Neural progenitor cell (in vitro differentiated cells): ENCODE measurements around the gene C11orf54. TPM values are rescaled to one million over a fixed set of nuclear protein-coding genes. Genes with fewer than 3 reads are reported as not detected.

Experiments used
- DNase-seq: peaks from one replicate; pipeline ENCODE4 v3.0.0-alpha.2; 2016; ENCODE audit warnings: low spot score
- H2AFZ ChIP-seq: fragments of 200-600 bp; sonication (generic); replicated peaks from 2 replicates; pipeline ENCODE4 v1.6.1; 2016; ENCODE audit warnings: antibody characterized with exemption
- H3F3A ChIP-seq: fragments of 200-600 bp; sonication (generic); 2 replicates; pipeline ENCODE4 v1.6.1; 2016; ENCODE audit warnings: antibody characterized with exemption, low read depth
- H3K27ac ChIP-seq: fragments of 200-600 bp; sonication (generic); 2 replicates; pipeline ENCODE4 v1.5.1; 2016; ENCODE audit warnings: mild to moderate bottlenecking
- H3K27me3 ChIP-seq: fragments of 200-600 bp; sonication (generic); 2 replicates; pipeline ENCODE4 v1.6.1; 2016; ENCODE audit warnings: mild to moderate bottlenecking, moderate library complexity
- H3K36me3 ChIP-seq: fragments of 200-600 bp; sonication (generic); 2 replicates; pipeline ENCODE4 v1.5.1; 2016
- H3K4me1 ChIP-seq: fragments of 200-600 bp; sonication (generic); 2 replicates; pipeline ENCODE4 v1.6.1; 2016; ENCODE audit warnings: mixed run types
- H3K4me2 ChIP-seq: fragments of 200-600 bp; sonication (generic); 2 replicates; pipeline ENCODE4 v1.6.1; 2016
- H3K4me3 ChIP-seq: fragments of 200-600 bp; sonication (generic); 2 replicates; pipeline ENCODE4 v1.5.1; 2016
- H3K79me2 ChIP-seq: fragments of 200-600 bp; sonication (generic); 2 replicates; pipeline ENCODE4 v1.6.1; 2016; ENCODE audit warnings: low read depth
- H3K9ac ChIP-seq: fragments of 200-600 bp; sonication (generic); 2 replicates; pipeline ENCODE4 v1.6.1; 2016
- H3K9me3 ChIP-seq: fragments of 200-600 bp; sonication (generic); 2 replicates; pipeline ENCODE4 v1.5.1; 2016; ENCODE audit warnings: low read depth
- H4K20me1 ChIP-seq: fragments of 200-600 bp; sonication (generic); 2 replicates; pipeline ENCODE4 v1.6.1; 2016; ENCODE audit warnings: low read depth
- H3K27ac Mint-ChIP-seq: 3 replicates; pipeline ENCODE4 v1.8.0; 2021; ENCODE audit warnings: mixed read lengths
- H3K27me3 Mint-ChIP-seq: 2 replicates; pipeline ENCODE4 v1.8.0; 2022; ENCODE audit warnings: low read depth, mild to moderate bottlenecking, inconsistent platforms, moderate library complexity, mixed read lengths; ENCODE audit not compliant: insufficient read depth
- H3K36me3 Mint-ChIP-seq: 3 replicates; pipeline ENCODE4 v1.8.0; 2021; ENCODE audit warnings: mixed read lengths
- H3K4me1 Mint-ChIP-seq: 3 replicates; pipeline ENCODE4 v1.8.0; 2021; ENCODE audit warnings: mixed read lengths
- H3K4me3 Mint-ChIP-seq: 3 replicates; pipeline ENCODE4 v1.8.0; 2021; ENCODE audit warnings: mild to moderate bottlenecking, moderate library complexity, mixed read lengths
- H3K9me3 Mint-ChIP-seq: 3 replicates; pipeline ENCODE4 v1.8.0; 2020; ENCODE audit warnings: mixed read lengths
- EZH2 ChIP-seq: fragments of 200-600 bp; sonication (generic); IDR thresholded peaks from 2 replicates; pipeline ENCODE4 v1.6.1; 2017; ENCODE audit warnings: antibody characterized with exemption, mild to moderate bottlenecking, moderate library complexity
- EZH2phosphoT487 ChIP-seq: fragments of 200-600 bp; sonication (generic); IDR thresholded peaks from 2 replicates; pipeline ENCODE4 v1.6.1; 2017; ENCODE audit warnings: antibody characterized with exemption
- total RNA-seq: library from RNA; depleted of rRNA; stranded (reverse); fragments of >200 nt; gene quantifications from 2 replicates; pipeline ENCODE4 v1.2.3, GENCODE V29; 2015; ENCODE audit warnings: low replicate concordance
- TF ChIP-seq, protein P1 (sequence below): fragments of 200-600 bp; sonication (generic); IDR thresholded peaks from 2 replicates; pipeline ENCODE4 v1.5.1; 2017; ENCODE audit warnings: antibody characterized with exemption, mild to moderate bottlenecking

Gene C11orf54
- total RNA-seq: 29.7 and 44.3 TPM in 2 replicates

DNA sequence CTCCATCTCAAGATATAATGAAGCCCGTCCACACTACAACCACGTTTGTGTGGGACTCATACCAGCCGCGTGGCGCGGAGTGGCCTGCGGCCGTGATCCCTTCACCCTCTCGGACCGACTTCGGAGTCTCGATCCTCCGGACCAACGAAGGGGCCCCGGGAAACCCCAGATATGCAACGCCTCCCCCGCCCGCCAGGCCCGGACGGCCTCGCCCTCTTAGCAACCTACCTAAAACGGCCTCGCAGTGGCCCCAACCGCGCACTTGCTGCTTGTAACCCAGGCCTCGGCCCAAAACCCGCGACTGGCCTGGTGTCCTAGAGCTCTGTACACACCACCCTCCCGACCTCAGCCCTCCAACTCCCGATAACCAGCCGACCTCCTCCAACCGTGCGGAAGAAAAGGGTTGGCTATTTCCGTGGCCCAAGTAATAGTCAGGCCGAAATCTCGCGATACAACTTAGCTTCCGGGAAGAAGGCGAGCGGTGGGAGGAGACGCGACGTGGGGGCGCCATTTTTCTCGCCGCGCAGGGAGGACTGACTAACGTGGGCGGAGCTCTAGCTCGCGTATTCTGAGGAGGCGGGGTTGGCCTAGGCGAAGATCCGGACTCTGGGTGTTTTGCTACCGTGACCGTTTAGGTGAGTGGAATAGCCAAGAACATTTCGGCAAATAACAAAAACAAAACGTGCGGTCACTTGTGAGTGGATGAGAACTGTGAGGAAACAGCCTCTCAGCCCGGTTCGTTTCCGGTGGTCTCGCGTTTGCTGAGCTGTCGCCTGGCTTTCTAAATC lies at the start of gene C11orf54, which contains the start of gene TAF1D:
Gene C11orf54 (plus strand): TSS at position 579 of the 788 bp plus-strand sequence. CDS start 5,722 bp downstream, outside the sequence.
Gene TAF1D (minus strand): TSS at position 402 of the 788 bp plus-strand sequence. CDS start 2,191 bp downstream, outside the sequence.
- Histone ChIP-seq H3K36me3 (peaks cover 20% of the 10 kb centered on the region), H3K4me1 (peaks cover 48% of the 10 kb centered on the region), H3K9me3 (no peaks in the 10 kb centered on the region), H3K79me2 (peaks cover 85% of the 10 kb centered on the region), H3F3A (peaks cover 32% of the 10 kb centered on the region), H3K4me3 (peak within 1 kb of the TSS; percentile 60), H3K9ac (peak within 1 kb of the TSS; percentile 80), H3K27ac (peak within 1 kb of the TSS; percentile 88), H3K4me2 (peak within 1 kb of the TSS; percentile 97), H2AFZ (peak within 1 kb of the TSS; percentile 81), H4K20me1 (peaks cover 44% of the 10 kb centered on the region), H3K27me3 (no peaks in the 10 kb centered on the region)
- H3K36me3 Mint-ChIP-seq: peaks cover 10% of the 10 kb centered on the region
- no peaks in the 10 kb centered on the region for H3K27me3 Mint-ChIP-seq
- H3K4me3 Mint-ChIP-seq: peak within 1 kb of the TSS; percentile 100
- peak; percentile 99 for DNase-seq
- H3K27ac Mint-ChIP-seq: peak within 1 kb of the TSS; percentile 99
- peaks cover 47% of the 10 kb centered on the region for H3K4me1 Mint-ChIP-seq
- TF ChIP-seq EZH2 (no peak), EZH2phosphoT487 (no peak)
- TF ChIP-seq, protein P1, sequence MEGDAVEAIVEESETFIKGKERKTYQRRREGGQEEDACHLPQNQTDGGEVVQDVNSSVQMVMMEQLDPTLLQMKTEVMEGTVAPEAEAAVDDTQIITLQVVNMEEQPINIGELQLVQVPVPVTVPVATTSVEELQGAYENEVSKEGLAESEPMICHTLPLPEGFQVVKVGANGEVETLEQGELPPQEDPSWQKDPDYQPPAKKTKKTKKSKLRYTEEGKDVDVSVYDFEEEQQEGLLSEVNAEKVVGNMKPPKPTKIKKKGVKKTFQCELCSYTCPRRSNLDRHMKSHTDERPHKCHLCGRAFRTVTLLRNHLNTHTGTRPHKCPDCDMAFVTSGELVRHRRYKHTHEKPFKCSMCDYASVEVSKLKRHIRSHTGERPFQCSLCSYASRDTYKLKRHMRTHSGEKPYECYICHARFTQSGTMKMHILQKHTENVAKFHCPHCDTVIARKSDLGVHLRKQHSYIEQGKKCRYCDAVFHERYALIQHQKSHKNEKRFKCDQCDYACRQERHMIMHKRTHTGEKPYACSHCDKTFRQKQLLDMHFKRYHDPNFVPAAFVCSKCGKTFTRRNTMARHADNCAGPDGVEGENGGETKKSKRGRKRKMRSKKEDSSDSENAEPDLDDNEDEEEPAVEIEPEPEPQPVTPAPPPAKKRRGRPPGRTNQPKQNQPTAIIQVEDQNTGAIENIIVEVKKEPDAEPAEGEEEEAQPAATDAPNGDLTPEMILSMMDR: no peak
- H3K9me3 Mint-ChIP-seq: no peaks in the 10 kb centered on the region

- Histone ChIP-seq H3K79me2 (no peaks in the 10 kb centered on the region), H3K4me1 (no peaks in the 10 kb centered on the region), H3K27me3 (no peaks in the 10 kb centered on the region), H2AFZ (no peak overlapping the region), H3K36me3 (peaks cover 39% of the 10 kb centered on the region), H3K27ac (no peak overlapping the region), H3K9me3 (no peaks in the 10 kb centered on the region), H3F3A (no peaks in the 10 kb centered on the region), H3K9ac (no peak overlapping the region), H4K20me1 (peaks cover 4% of the 10 kb centered on the region), H3K4me3 (no peak overlapping the region), H3K4me2 (no peak overlapping the region)
- TF ChIP-seq, protein P1: peak; percentile 14
- TF ChIP-seq EZH2 (no peak), EZH2phosphoT487 (no peak)
- no peak for DNase-seq
- H3K27me3 Mint-ChIP-seq: no peaks in the 10 kb centered on the region
- no peak overlapping the region for H3K27ac Mint-ChIP-seq
- no peaks in the 10 kb centered on the region for H3K9me3 Mint-ChIP-seq
- H3K4me3 Mint-ChIP-seq: no peak overlapping the region
- peaks cover 42% of the 10 kb centered on the region for H3K36me3 Mint-ChIP-seq
- no peaks in the 10 kb centered on the region for H3K4me1 Mint-ChIP-seq
Observed at GRCh38 chr11:93694109-93694508, 47.4 kb upstream of the C11orf54 start.

DNA sequence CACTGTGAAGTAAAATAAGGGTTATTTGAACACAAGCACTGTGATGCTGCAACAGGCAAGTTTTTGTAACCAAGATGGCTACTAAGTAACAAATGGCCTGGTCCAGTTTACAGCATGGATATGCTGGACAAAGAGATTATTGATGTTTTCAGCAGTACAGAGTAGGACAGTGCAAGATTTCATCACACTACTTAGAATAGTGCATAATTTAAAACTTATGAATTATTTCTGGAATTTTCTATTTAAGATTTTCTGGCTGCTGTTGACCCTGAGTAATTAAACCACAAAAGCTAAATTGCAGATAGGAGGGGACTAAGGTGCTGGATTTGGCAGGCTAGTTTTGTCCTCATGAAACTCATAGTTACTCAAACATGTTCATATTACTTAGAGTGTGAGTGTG lies 46.9 kb upstream of the C11orf54 start:
- H3K4me3 ChIP-seq: no peak overlapping the region
- H3K27ac ChIP-seq: no peak overlapping the region
- Mint-ChIP-seq H3K27me3 (no peaks in the 10 kb centered on the region), H3K4me3 (no peak overlapping the region), H3K4me1 (no peaks in the 10 kb centered on the region), H3K27ac (no peak overlapping the region), H3K36me3 (peaks cover 42% of the 10 kb centered on the region), H3K9me3 (no peaks in the 10 kb centered on the region)
- TF ChIP-seq EZH2phosphoT487: no peak
- TF ChIP-seq, protein P1: no peak
- TF ChIP-seq EZH2: no peak
- no peak overlapping the region for H3K9ac ChIP-seq
- no peaks in the 10 kb centered on the region for H3K79me2 ChIP-seq
- no peak overlapping the region for H2AFZ ChIP-seq
- peaks cover 2% of the 10 kb centered on the region for H3K4me1 ChIP-seq
- H3K9me3 ChIP-seq: no peaks in the 10 kb centered on the region
- H3F3A ChIP-seq: no peaks in the 10 kb centered on the region
- peaks cover 42% of the 10 kb centered on the region for H3K36me3 ChIP-seq
- no peaks in the 10 kb centered on the region for H3K27me3 ChIP-seq
- no peak overlapping the region for H3K4me2 ChIP-seq
- H4K20me1 ChIP-seq: peaks cover under 1% of the 10 kb centered on the region
- no peak for DNase-seq
